ENCODE results near the gene IRGC.

The IRGC gene

GRCh38 chr19:43692385-43692784 is 23.5 kb upstream of the IRGC start:
- DNase-seq, result no peak

GRCh38 chr19:43692877-43693276 is 23.0 kb upstream of the IRGC start:
- DNase-seq, result no peak

GRCh38 chr19:43694553-43694952 is 21.3 kb upstream of the IRGC start:
- no peak for DNase-seq

GRCh38 chr19:43695985-43696704 is 19.7 kb upstream of the IRGC start:
- no peak for DNase-seq

GRCh38 chr19:43697295-43697694 is 18.6 kb upstream of the IRGC start:
- DNase-seq, result no peak

- no peak for DNase-seq
These were observed 16.1 kb upstream of the IRGC start for GRCh38 chr19:43699506-43700394.

- no peak for DNase-seq
These were observed 15.4 kb upstream of the IRGC start for GRCh38 chr19:43700395-43701000.

GRCh38 chr19:43704002-43704705 is 11.7 kb upstream of the IRGC start:
- DNase-seq, result no peak

GRCh38 chr19:43705729-43706128 is 10.1 kb upstream of the IRGC start:
- DNase-seq, result no peak

GRCh38 chr19:43707158-43707712 is 8.6 kb upstream of the IRGC start:
- DNase-seq, result no peak

GRCh38 chr19:43708716-43709115 is 7.2 kb upstream of the IRGC start:
- no peak for DNase-seq

- DNase-seq, result no peak
These were observed 4.0 kb upstream of the IRGC start for GRCh38 chr19:43711751-43712355.

GRCh38 chr19:43713208-43713607 is 2.7 kb upstream of the IRGC start:
- no peak for DNase-seq

- DNase-seq, result no peak
These were observed 2.9 kb downstream of the IRGC start for GRCh38 chr19:43718627-43719377.

- no peak for DNase-seq
These were observed 3.5 kb downstream of the IRGC start for GRCh38 chr19:43719378-43719868.

- no peak for DNase-seq
These were observed 4.0 kb downstream of the IRGC start for GRCh38 chr19:43719918-43720317.

- no peak for DNase-seq
These were observed 5.1 kb downstream of the IRGC start for GRCh38 chr19:43720936-43721335.

GRCh38 chr19:43721469-43722048 is 5.7 kb downstream of the IRGC start:
- DNase-seq, result no peak

- DNase-seq, result no peak
These were observed 7.7 kb downstream of the IRGC start for GRCh38 chr19:43723588-43723987.

GRCh38 chr19:43724896-43725295 is 9.0 kb downstream of the IRGC start:
- no peak for DNase-seq

- no peak for DNase-seq
These were observed 9.6 kb downstream of the IRGC start for GRCh38 chr19:43725468-43725867.

All from T-helper 1 cell (primary cell).